ENCODE data around the gene IRF2BP2.

The IRF2BP2 gene

GRCh38 chr1:234610061-234610665, at the start of gene IRF2BP2:
IRF2BP2 (minus strand) TSS chr1:234610178; CDS start chr1:234609494, 684 bp downstream.
- TF ChIP-seq, protein P1, sequence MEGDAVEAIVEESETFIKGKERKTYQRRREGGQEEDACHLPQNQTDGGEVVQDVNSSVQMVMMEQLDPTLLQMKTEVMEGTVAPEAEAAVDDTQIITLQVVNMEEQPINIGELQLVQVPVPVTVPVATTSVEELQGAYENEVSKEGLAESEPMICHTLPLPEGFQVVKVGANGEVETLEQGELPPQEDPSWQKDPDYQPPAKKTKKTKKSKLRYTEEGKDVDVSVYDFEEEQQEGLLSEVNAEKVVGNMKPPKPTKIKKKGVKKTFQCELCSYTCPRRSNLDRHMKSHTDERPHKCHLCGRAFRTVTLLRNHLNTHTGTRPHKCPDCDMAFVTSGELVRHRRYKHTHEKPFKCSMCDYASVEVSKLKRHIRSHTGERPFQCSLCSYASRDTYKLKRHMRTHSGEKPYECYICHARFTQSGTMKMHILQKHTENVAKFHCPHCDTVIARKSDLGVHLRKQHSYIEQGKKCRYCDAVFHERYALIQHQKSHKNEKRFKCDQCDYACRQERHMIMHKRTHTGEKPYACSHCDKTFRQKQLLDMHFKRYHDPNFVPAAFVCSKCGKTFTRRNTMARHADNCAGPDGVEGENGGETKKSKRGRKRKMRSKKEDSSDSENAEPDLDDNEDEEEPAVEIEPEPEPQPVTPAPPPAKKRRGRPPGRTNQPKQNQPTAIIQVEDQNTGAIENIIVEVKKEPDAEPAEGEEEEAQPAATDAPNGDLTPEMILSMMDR (IDR thresholded peaks at IDR 0.05; ENCODE audit: low read depth, low read length): no peak
- peak within 1 kb of the TSS; percentile 69 for H3K4me3 ChIP-seq (ENCODE audit: low read depth, low read length)

DNA sequence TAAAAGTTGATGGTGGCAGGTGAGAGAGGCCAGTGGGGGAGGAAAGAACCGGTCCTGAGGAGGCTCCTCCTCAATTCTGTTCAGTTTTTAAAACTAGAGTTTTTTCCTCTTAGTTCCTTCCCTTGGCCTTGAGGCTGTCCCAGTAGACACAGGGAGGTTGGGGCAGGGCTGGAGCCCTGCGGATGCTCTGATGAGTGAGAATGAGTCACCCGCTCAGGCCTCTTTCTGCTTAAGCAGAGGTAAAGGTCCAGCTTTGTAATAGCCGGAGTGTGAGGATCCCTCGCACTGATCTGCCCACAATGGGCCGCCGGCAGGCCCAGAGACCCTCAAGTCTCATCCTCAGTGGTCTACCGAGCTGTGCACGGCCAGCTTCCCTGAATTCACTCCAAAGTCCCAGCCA, 49.6 kb upstream of the IRF2BP2 start:
- H3K4me3 ChIP-seq (ENCODE audit: low read depth, low read length): no peak overlapping the region
- TF ChIP-seq, protein P1 (IDR thresholded peaks at IDR 0.05; ENCODE audit: low read depth, low read length): no peak

DNA sequence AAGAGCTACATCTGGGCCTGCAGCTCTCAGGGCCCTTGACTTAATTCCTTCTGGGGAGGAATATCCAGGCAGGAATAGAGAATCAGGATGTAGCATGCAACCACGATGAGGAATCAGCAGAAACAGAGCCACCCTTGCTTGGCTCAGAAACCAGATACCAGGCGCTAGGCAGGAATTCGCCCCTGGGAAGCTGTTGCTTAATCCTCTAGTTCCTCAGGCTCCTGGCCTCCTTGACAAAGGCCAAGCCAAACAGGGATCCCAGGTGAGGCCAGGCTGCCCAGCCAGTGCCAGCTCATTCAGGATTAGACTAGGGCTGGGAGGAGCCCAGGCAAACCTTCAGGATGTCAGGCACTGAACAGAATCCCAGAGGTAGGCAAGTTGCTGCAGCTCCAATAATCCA, 48.2 kb upstream of the IRF2BP2 start:
- no peak overlapping the region for H3K4me3 ChIP-seq (ENCODE audit: low read depth, low read length)
- TF ChIP-seq, protein P1 (IDR thresholded peaks at IDR 0.05; ENCODE audit: low read depth, low read length): no peak

DNA sequence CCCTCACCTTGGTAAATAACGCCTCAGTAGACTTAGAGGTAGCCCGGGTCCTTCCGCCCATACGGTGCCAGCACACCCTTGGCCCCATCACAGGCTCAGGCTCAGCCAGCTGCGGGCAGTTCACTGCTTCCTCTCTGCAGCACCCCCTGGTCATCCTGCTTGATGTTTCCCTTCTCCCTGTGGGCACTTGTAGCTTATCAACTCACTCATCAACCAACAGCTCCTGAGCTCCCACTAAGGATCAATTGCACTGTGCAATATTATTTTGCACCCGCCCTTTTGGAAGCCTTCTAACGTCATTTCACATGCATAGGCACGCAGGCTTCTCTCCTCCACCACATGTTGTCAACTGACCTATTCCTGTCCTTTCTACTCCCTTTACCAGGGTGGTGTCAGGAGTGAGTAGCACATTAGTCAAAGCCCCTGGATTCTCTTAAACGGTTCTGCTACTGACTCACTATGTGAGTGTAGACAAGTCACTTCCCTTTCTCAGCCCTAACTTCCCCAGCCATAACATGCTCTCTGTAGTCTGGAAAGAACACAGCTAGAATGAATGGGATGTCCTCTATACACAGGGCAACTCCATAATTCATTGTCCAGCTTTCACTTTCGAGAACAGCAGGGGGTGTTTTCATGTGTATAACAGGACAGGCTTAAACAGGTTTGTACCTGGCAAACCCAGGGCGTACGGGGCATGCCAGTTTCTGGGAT, 47.1 kb upstream of the IRF2BP2 start:
- TF ChIP-seq, protein P1 (IDR thresholded peaks at IDR 0.05; ENCODE audit: low read depth, low read length): no peak
- no peak overlapping the region for H3K4me3 ChIP-seq (ENCODE audit: low read depth, low read length)

DNA sequence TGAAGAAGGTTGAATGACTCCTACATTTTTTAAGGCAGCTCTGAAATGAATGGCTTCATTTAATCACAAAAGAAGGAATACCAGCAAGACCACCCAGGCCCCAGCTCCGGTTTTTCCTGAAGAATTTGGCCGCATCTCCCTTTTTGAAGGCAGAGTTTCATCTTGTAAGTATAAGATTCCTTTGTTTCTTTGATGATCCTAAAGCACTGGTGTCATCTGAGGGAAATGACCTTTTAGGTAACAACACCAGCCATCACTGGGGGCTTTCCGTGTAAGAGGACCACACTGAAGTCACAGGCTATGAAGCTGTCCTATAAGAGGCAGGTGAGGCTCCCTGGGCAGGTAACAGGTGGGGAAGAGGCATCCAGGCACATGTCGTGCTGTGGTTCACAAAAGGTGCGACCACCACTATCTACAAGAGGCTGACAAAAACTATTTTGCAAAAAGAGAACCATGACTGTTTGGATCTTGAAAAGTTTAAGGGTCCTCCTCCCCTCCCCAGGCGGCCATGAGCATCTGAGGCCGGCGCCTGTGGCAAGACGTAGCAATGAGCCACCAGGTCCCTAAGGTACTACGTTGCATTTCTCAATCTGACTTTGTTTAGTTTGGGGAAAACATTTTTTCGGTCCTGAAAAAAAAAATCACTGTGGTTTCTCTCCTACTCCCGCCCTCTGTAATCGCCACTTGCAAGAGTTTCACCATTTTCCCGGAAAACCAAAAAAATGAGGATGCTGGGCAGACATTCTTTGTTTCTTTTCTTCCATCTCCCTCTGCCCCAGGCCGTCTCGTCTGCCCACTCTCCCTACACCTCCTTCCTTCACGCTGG, 46.3 kb upstream of the IRF2BP2 start:
- TF ChIP-seq, protein P1 (IDR thresholded peaks at IDR 0.05; ENCODE audit: low read depth, low read length): no peak
- H3K4me3 ChIP-seq (ENCODE audit: low read depth, low read length): no peak overlapping the region

GRCh38 chr1:234655328-234656069, 45.5 kb upstream of the IRF2BP2 start:
- H3K4me3 ChIP-seq (ENCODE audit: low read depth, low read length): no peak overlapping the region
- TF ChIP-seq, protein P1 (IDR thresholded peaks at IDR 0.05; ENCODE audit: low read depth, low read length): no peak

Data from WI38 (cell line).